Ectodermal cell (in vitro differentiated cells): Measurements from ENCODE around the gene HAGH. TPM values are rescaled to one million over a fixed set of nuclear protein-coding genes. Genes with fewer than 3 reads are reported as not detected.
"Not testable (repeated sequence)": the region's sequence is repeated elsewhere in the genome, so short reads cannot be mapped to it uniquely, and the experiment has no call there.

Source experiments
- H3K27ac ChIP-seq: 2 replicates; pipeline ENCODE4 v1.7.0; 2013; ENCODE audit warnings: mild to moderate bottlenecking, low read depth, low read length; ENCODE audit not compliant: insufficient read depth, poor library complexity, severe bottlenecking
- H3K27me3 ChIP-seq: 2 replicates; pipeline ENCODE4 v1.7.0; 2013; ENCODE audit warnings: mild to moderate bottlenecking, low read length; ENCODE audit not compliant: insufficient read depth, control insufficient read depth, poor library complexity, severe bottlenecking
- H3K36me3 ChIP-seq: one replicate; pipeline ENCODE4 v1.7.0; 2013; ENCODE audit warnings: low read length; ENCODE audit not compliant: control insufficient read depth, insufficient read depth
- H3K4me1 ChIP-seq: one replicate; pipeline ENCODE4 v1.7.0; 2013; ENCODE audit warnings: low read length; ENCODE audit not compliant: control insufficient read depth, insufficient read depth
- H3K4me3 ChIP-seq: 2 replicates; pipeline ENCODE4 v1.7.0; 2013; ENCODE audit warnings: low read depth, low read length, control low read depth; ENCODE audit not compliant: insufficient read depth
- H3K9me3 ChIP-seq: 2 replicates; pipeline ENCODE4 v1.7.0; 2013; ENCODE audit warnings: mild to moderate bottlenecking, low read length, moderate library complexity; ENCODE audit not compliant: control insufficient read depth
- WGBS, 2 experiments: methylation state at CpG; one replicate each; pipeline ENCODE4 v1.1.7; 2013; ENCODE audit warnings: missing lambda C conversion rate in 2 of 2; 5-methylcytosine and 5-hydroxymethylcytosine counted together
- polyA plus RNA-seq, 4 experiments: library from polyadenylated mRNA; stranded (reverse); fragments of 50-300 nt; gene quantifications; one replicate each; pipeline ENCODE4 v1.2.3, GENCODE V29; 2013

The HAGH gene
- polyA plus RNA-seq (2013, experiment 1 of 4) = 28.3 TPM
- polyA plus RNA-seq (2013, experiment 2 of 4) = 25.5 TPM
- polyA plus RNA-seq (2013, experiment 3 of 4) = 37.8 TPM
- polyA plus RNA-seq (2013, experiment 4 of 4) = 34.9 TPM

GRCh38 chr16:1826691-1827573, at the start of gene HAGH, which contains the start of gene FAHD1:
HAGH (minus strand) TSS chr16:1826825; CDS start chr16:1826787, 38 bp downstream.
FAHD1 (plus strand) TSS chr16:1827206; CDS start chr16:1827239, 33 bp downstream.
- no peaks in the 10 kb centered on the region for H3K9me3 ChIP-seq
- peak within 1 kb of the TSS; percentile 91 for H3K4me3 ChIP-seq
- WGBS, 2 experiments = 0% methylated on average over 104 of the region's 104 CpGs
- peaks cover 13% of the 10 kb centered on the region for H3K4me1 ChIP-seq
- H3K27ac ChIP-seq = peak within 1 kb of the TSS; percentile 67
- peaks cover 6% of the 10 kb centered on the region for H3K27me3 ChIP-seq
- no peaks in the 10 kb centered on the region for H3K36me3 ChIP-seq

GRCh38 chr16:1876066-1876465, 49.4 kb upstream of the HAGH start:
- not testable (repeated sequence) for H3K9me3 ChIP-seq, H3K27ac ChIP-seq, H3K4me1 ChIP-seq, H3K36me3 ChIP-seq, H3K4me3 ChIP-seq
- 88 to 91% methylated on average over 13 of the region's 13 CpGs for whole genome bisulfite sequencing, 2 experiments
- H3K27me3 ChIP-seq = peaks cover 43% of the 10 kb centered on the region

GRCh38 chr16:1874854-1875253, 48.2 kb upstream of the HAGH start:
- Histone ChIP-seq H3K27ac (no peak overlapping the region), H3K4me1 (no peaks in the 10 kb centered on the region), H3K36me3 (no peaks in the 10 kb centered on the region), H3K27me3 (peaks cover 43% of the 10 kb centered on the region), H3K4me3 (no peak overlapping the region), H3K9me3 (no peaks in the 10 kb centered on the region)
- 83 to 85% methylated on average over 4 to 6 of the region's 6 CpGs for WGBS, 2 experiments

- WGBS, 2 experiments = 22% methylated on average over 67 to 68 of the region's 68 CpGs
- Histone ChIP-seq H3K9me3 (no peaks in the 10 kb centered on the region), H3K27ac (no peak within 1 kb of the TSS), H3K27me3 (peaks cover 33% of the 10 kb centered on the region), H3K36me3 (no peaks in the 10 kb centered on the region), H3K4me3 (no peak within 1 kb of the TSS), H3K4me1 (no peaks in the 10 kb centered on the region)
Observed at GRCh38 chr16:1871974-1872635, 45.5 kb upstream of the HAGH start, which contains the start of gene MEIOB. MEIOB (minus strand) TSS chr16:1872164; CDS start chr16:1868175, 3,989 bp downstream.

GRCh38 chr16:1870365-1871082, 43.9 kb upstream of the HAGH start:
- Histone ChIP-seq H3K4me1 (no peaks in the 10 kb centered on the region), H3K36me3 (no peaks in the 10 kb centered on the region), H3K27ac (no peak overlapping the region), H3K9me3 (no peaks in the 10 kb centered on the region), H3K4me3 (no peak overlapping the region), H3K27me3 (peaks cover 31% of the 10 kb centered on the region)
- WGBS, 2 experiments = 71 to 74% methylated on average over 9 of the region's 9 CpGs

GRCh38 chr16:1865902-1866690, 39.5 kb upstream of the HAGH start:
- peaks cover 23% of the 10 kb centered on the region for H3K27me3 ChIP-seq
- H3K27ac ChIP-seq = no peak overlapping the region
- WGBS, 2 experiments = 66 to 73% methylated on average over 6 of the region's 6 CpGs
- H3K9me3 ChIP-seq = no peaks in the 10 kb centered on the region
- no peaks in the 10 kb centered on the region for H3K36me3 ChIP-seq
- no peak overlapping the region for H3K4me3 ChIP-seq
- H3K4me1 ChIP-seq = no peaks in the 10 kb centered on the region

- 31 to 37% methylated on average over 4 of the region's 4 CpGs for WGBS, 2 experiments
- Histone ChIP-seq H3K4me1 (no peaks in the 10 kb centered on the region), H3K27ac (no peak overlapping the region), H3K9me3 (no peaks in the 10 kb centered on the region), H3K27me3 (peaks cover 45% of the 10 kb centered on the region), H3K4me3 (no peak overlapping the region), H3K36me3 (no peaks in the 10 kb centered on the region)
Observed at GRCh38 chr16:1863681-1864460, 37.2 kb upstream of the HAGH start.

GRCh38 chr16:1862394-1862793, 35.8 kb upstream of the HAGH start:
- H3K27ac ChIP-seq = no peak overlapping the region
- peaks cover 60% of the 10 kb centered on the region for H3K27me3 ChIP-seq
- H3K4me3 ChIP-seq = no peak overlapping the region
- H3K4me1 ChIP-seq = no peaks in the 10 kb centered on the region
- no peaks in the 10 kb centered on the region for H3K9me3 ChIP-seq
- WGBS, 2 experiments = 77 to 85% methylated on average over 9 of the region's 9 CpGs
- no peaks in the 10 kb centered on the region for H3K36me3 ChIP-seq

GRCh38 chr16:1861730-1862129, 35.1 kb upstream of the HAGH start:
- no peak overlapping the region for H3K4me3 ChIP-seq
- H3K36me3 ChIP-seq = no peaks in the 10 kb centered on the region
- peaks cover 66% of the 10 kb centered on the region for H3K27me3 ChIP-seq
- H3K4me1 ChIP-seq = no peaks in the 10 kb centered on the region
- no peak overlapping the region for H3K27ac ChIP-seq
- WGBS, 2 experiments = 77 to 82% methylated on average over 5 of the region's 5 CpGs
- no peaks in the 10 kb centered on the region for H3K9me3 ChIP-seq
